H1 (cell line): ENCODE measurements around the gene PPCDC. TPM values are rescaled to one million over a fixed set of nuclear protein-coding genes. Genes with fewer than 3 reads are reported as not detected.
A peak's percentile ranks its signal among the peaks of the same experiment; 100 is the strongest.

Experiments
- BRCA1 ChIP-seq: IDR thresholded peaks from 2 replicates; pipeline ENCODE4 v1.6.1; 2012; ENCODE audit warnings: low read depth, low read length, improper control_type of control experiment
- RBBP5 ChIP-seq: IDR thresholded peaks from 2 replicates; pipeline ENCODE4 v1.7.1; 2012; ENCODE audit warnings: low read depth, mild to moderate bottlenecking, inconsistent platforms, low read length, moderate library complexity, borderline replicate concordance
- RXRA ChIP-seq: IDR thresholded peaks from 2 replicates; pipeline ENCODE4 v1.6.1; 2011; ENCODE audit warnings: low read depth, mild to moderate bottlenecking, low read length, moderate library complexity; ENCODE audit not compliant: insufficient read depth
- SIN3A ChIP-seq, 2 experiments: IDR thresholded peaks in 1 of 2; conservative IDR thresholded peaks in 1 of 2; 2 replicates each; pipeline ENCODE4 v1.6.1; 2011 to 2012; ENCODE audit warnings: low read length in 2 of 2, improper control_type of control experiment in 1 of 2, low read depth in 1 of 2, mild to moderate bottlenecking in 1 of 2
- SIX5 ChIP-seq: IDR thresholded peaks from 2 replicates; pipeline ENCODE4 v1.6.1; 2011; ENCODE audit warnings: mild to moderate bottlenecking, low read depth, low read length
- SUZ12 ChIP-seq: fragments of 200-600 bp; sonication (generic); IDR thresholded peaks from 2 replicates; pipeline ENCODE4 v1.6.1; 2012; ENCODE audit warnings: mild to moderate bottlenecking, inconsistent platforms, low read length, moderate library complexity, mixed read lengths
- polyA plus RNA-seq, 7 experiments: library from polyadenylated mRNA; depleted of rRNA in 3 of 7; stranded (reverse) in 5 of 7; unstranded in 2 of 7; fragments of >200 nt in 5 of 7; fragments of 200-250 nt in 2 of 7; gene quantifications; 1 replicate in 5 of 7; 2 replicates in 1 of 7; 4 replicates in 1 of 7; pipeline versions ENCODE4 v1.2.1 to v1.2.3, GENCODE V29; 2011 to 2013; ENCODE audit warnings: missing spikeins in 2 of 7, mixed read lengths in 2 of 7
- total RNA-seq: library from RNA; stranded (reverse); fragmentation: NEBNext Ultra II Directional; extraction: Animal tissue kit (Norgen Biotek cat#: 25700); gene quantifications from 2 replicates; pipeline ENCODE4 v1.2.1, GENCODE V29; 2021

The PPCDC gene
- total and polyA plus RNA-seq, 2 of the 8 experiments (the other 6 are each of a cell fraction or from before 2014, with no cell fraction given) = 11.3 to 29.7 TPM

- TF ChIP-seq RXRA (no peak), RBBP5 (peak; percentile 62; the same call in 1 of the 2 replicates), BRCA1 (peak; percentile 96), SIN3A (conservative IDR thresholded peaks at IDR 0.05 in 1 of 2, IDR thresholded peaks at IDR 0.05 in 1 of 2; ENCODE audit: low read depth in 1 of 2, low read length in 2 of 2) (0 out of 4 replicates have a peak, but pooled peaks of 1 of the 2 experiments have one; percentile 69), SIX5 (peak; percentile 94), SUZ12 (no peak)
- TF ChIP-seq, all 59 proteins: peak for 20
These were observed at the start of gene PPCDC (continued) for GRCh38 chr15:75023181-75023871.
